Muscle layer of colon (tissue), 2 donors: ENCODE measurements around the gene STK17A.

Experiments used
- H3K27ac ChIP-seq: one replicate; pipeline ENCODE4 v1.7.0; 2013; ENCODE audit warnings: low read depth, mild to moderate bottlenecking, low read length, moderate library complexity
- H3K27me3 ChIP-seq, 2 donors: one replicate each; pipeline ENCODE4 v1.7.0; 2013; ENCODE audit warnings: low read length in 2 of 2, mild to moderate bottlenecking in 2 of 2; ENCODE audit not compliant: insufficient read depth in 2 of 2, control insufficient read depth in 1 of 2
- H3K36me3 ChIP-seq: one replicate; pipeline ENCODE4 v1.7.0; 2013; ENCODE audit warnings: mild to moderate bottlenecking, low read length; ENCODE audit not compliant: insufficient read depth
- H3K4me1 ChIP-seq: one replicate; pipeline ENCODE4 v1.7.0; 2013; ENCODE audit warnings: mild to moderate bottlenecking, low read length; ENCODE audit not compliant: insufficient read depth
- H3K4me3 ChIP-seq, 2 donors: one replicate each; pipeline ENCODE4 v1.7.0; 2013; ENCODE audit warnings: low read length in 2 of 2, low read depth in 1 of 2, mild to moderate bottlenecking in 1 of 2, moderate library complexity in 1 of 2
- H3K9ac ChIP-seq: one replicate; pipeline ENCODE4 v1.7.0; 2013; ENCODE audit warnings: low read length
- H3K9me3 ChIP-seq: one replicate; pipeline ENCODE4 v1.7.0; 2013; ENCODE audit warnings: mild to moderate bottlenecking, low read length
- donor health status: abdominal sarcoma.
- donor health status: Adenocarcinoma of cecum.

Gene STK17A

GRCh38 chr7:43582503-43583423, at the start of gene STK17A:
STK17A (plus strand) TSS chr7:43583108; CDS start chr7:43583244, 136 bp downstream.
- H3K4me1 ChIP-seq: peaks cover 23% of the 10 kb centered on the region
- peak within 1 kb of the TSS; percentile 74 for H3K27ac ChIP-seq
- H3K9ac ChIP-seq: peak within 1 kb of the TSS; percentile 87

GRCh38 chr7:43533801-43534479, 49.0 kb upstream of the STK17A start:
- Histone ChIP-seq H3K4me1 (peaks cover 5% of the 10 kb centered on the region), H3K9me3 (no peaks in the 10 kb centered on the region), H3K9ac (no peak overlapping the region), H3K27ac (no peak overlapping the region), H3K27me3 (no peaks in the 10 kb centered on the region), H3K36me3 (no peaks in the 10 kb centered on the region), H3K4me3 (no peak overlapping the region)

More at GRCh38 chr7:43582503-43583423, at the start of gene STK17A:
- H3K27me3 ChIP-seq: no peaks in the 10 kb centered on the region
- peak within 1 kb of the TSS; percentile 81 to 88 for H3K4me3 ChIP-seq
- H3K9me3 ChIP-seq: no peaks in the 10 kb centered on the region
- no peaks in the 10 kb centered on the region for H3K36me3 ChIP-seq

- Histone ChIP-seq H3K4me1 (peaks cover 5% of the 10 kb centered on the region), H3K36me3 (no peaks in the 10 kb centered on the region), H3K4me3 (no peak overlapping the region), H3K27ac (no peak overlapping the region), H3K27me3 (no peaks in the 10 kb centered on the region), H3K9me3 (no peaks in the 10 kb centered on the region), H3K9ac (no peak overlapping the region)
Observed at GRCh38 chr7:43535031-43535451, 47.9 kb upstream of the STK17A start.

GRCh38 chr7:43535810-43536585, 46.9 kb upstream of the STK17A start:
- Histone ChIP-seq H3K9me3 (no peaks in the 10 kb centered on the region), H3K4me1 (peaks cover 5% of the 10 kb centered on the region), H3K9ac (no peak overlapping the region), H3K27ac (no peak overlapping the region), H3K36me3 (no peaks in the 10 kb centered on the region), H3K27me3 (no peaks in the 10 kb centered on the region), H3K4me3 (no peak overlapping the region)

- Histone ChIP-seq H3K9me3 (no peaks in the 10 kb centered on the region), H3K4me3 (no peak overlapping the region), H3K27ac (no peak overlapping the region), H3K36me3 (no peaks in the 10 kb centered on the region), H3K9ac (no peak overlapping the region), H3K4me1 (peaks cover 5% of the 10 kb centered on the region), H3K27me3 (no peaks in the 10 kb centered on the region)
Observed at GRCh38 chr7:43536773-43537172, 46.1 kb upstream of the STK17A start.

GRCh38 chr7:43537765-43538403, 45.0 kb upstream of the STK17A start:
- H3K4me3 ChIP-seq: no peak overlapping the region
- H3K9me3 ChIP-seq: no peaks in the 10 kb centered on the region
- no peaks in the 10 kb centered on the region for H3K27me3 ChIP-seq
- H3K27ac ChIP-seq: no peak overlapping the region
- peaks cover 5% of the 10 kb centered on the region for H3K4me1 ChIP-seq
- H3K9ac ChIP-seq: no peak overlapping the region
- H3K36me3 ChIP-seq: no peaks in the 10 kb centered on the region

GRCh38 chr7:43538404-43538771, 44.5 kb upstream of the STK17A start:
- H3K27ac ChIP-seq: no peak overlapping the region
- no peak overlapping the region for H3K9ac ChIP-seq
- no peaks in the 10 kb centered on the region for H3K9me3 ChIP-seq
- H3K27me3 ChIP-seq: no peaks in the 10 kb centered on the region
- no peaks in the 10 kb centered on the region for H3K36me3 ChIP-seq
- H3K4me3 ChIP-seq: no peak overlapping the region
- peaks cover 5% of the 10 kb centered on the region for H3K4me1 ChIP-seq

- Histone ChIP-seq H3K36me3 (no peaks in the 10 kb centered on the region), H3K9ac (no peak overlapping the region), H3K27ac (no peak overlapping the region), H3K4me3 (no peak overlapping the region), H3K27me3 (no peaks in the 10 kb centered on the region), H3K9me3 (no peaks in the 10 kb centered on the region), H3K4me1 (no peaks in the 10 kb centered on the region)
Observed at GRCh38 chr7:43540471-43540870, 42.4 kb upstream of the STK17A start.

GRCh38 chr7:43542716-43543115, 40.2 kb upstream of the STK17A start:
- no peak overlapping the region for H3K27ac ChIP-seq
- H3K4me1 ChIP-seq: no peaks in the 10 kb centered on the region
- H3K27me3 ChIP-seq: no peaks in the 10 kb centered on the region
- H3K36me3 ChIP-seq: no peaks in the 10 kb centered on the region
- H3K9ac ChIP-seq: no peak overlapping the region
- H3K9me3 ChIP-seq: no peaks in the 10 kb centered on the region
- H3K4me3 ChIP-seq: no peak overlapping the region

- Histone ChIP-seq H3K9me3 (no peaks in the 10 kb centered on the region), H3K9ac (no peak overlapping the region), H3K4me1 (no peaks in the 10 kb centered on the region), H3K4me3 (no peak overlapping the region), H3K27ac (no peak overlapping the region), H3K36me3 (no peaks in the 10 kb centered on the region), H3K27me3 (no peaks in the 10 kb centered on the region)
Observed at GRCh38 chr7:43546231-43546630, 36.7 kb upstream of the STK17A start.

GRCh38 chr7:43550427-43550826, 32.5 kb upstream of the STK17A start:
- Histone ChIP-seq H3K27me3 (no peaks in the 10 kb centered on the region), H3K27ac (no peak overlapping the region), H3K36me3 (no peaks in the 10 kb centered on the region), H3K4me3 (no peak overlapping the region), H3K9ac (no peak overlapping the region), H3K4me1 (peaks cover 7% of the 10 kb centered on the region), H3K9me3 (no peaks in the 10 kb centered on the region)
